Lower leg skin (tissue), 3 donors: ENCODE data around the gene HMG20A.

Experiments
- CTCF ChIP-seq, 3 donors: fragments of 450-650 bp; IDR thresholded peaks; one replicate each; pipeline ENCODE4 v1.5.1; 2016; ENCODE audit warnings: antibody characterized with exemption in 3 of 3, mild to moderate bottlenecking in 3 of 3, moderate library complexity in 2 of 3
- POLR2A ChIP-seq, 2 donors: fragments of 450-650 bp; IDR thresholded peaks; one replicate each; pipeline ENCODE4 v1.6.1; 2016 to 2017; ENCODE audit warnings: antibody characterized with exemption in 2 of 2, mild to moderate bottlenecking in 1 of 2, moderate library complexity in 1 of 2

- TF ChIP-seq POLR2A (IDR thresholded peaks at IDR 0.05) (no peak), CTCF (IDR thresholded peaks at IDR 0.05) (no peak)
These were observed 89.7 kb downstream of the HMG20A start for GRCh38 chr15:77510066-77511057.
